ENCODE measurements around the gene ELOVL1. TPM values are rescaled to one million over a fixed set of nuclear protein-coding genes. Genes with fewer than 3 reads are reported as not detected.

Gene ELOVL1
- total RNA-seq, 1 donor from 2014 or later, result 40.3 TPM

- H3K36me3 Mint-ChIP-seq, result no peaks in the 10 kb centered on the region
- H3K27ac Mint-ChIP-seq, result no peak overlapping the region
- TF ChIP-seq CTCF (IDR thresholded peaks at IDR 0.05; ENCODE audit: unreplicated experiment), result no peak
- no peaks in the 10 kb centered on the region for H3K9me3 Mint-ChIP-seq
- DNase-seq (ENCODE audit: low spot score in 2 of 2, unreplicated experiment in 2 of 2), result no peak
- peaks cover 13% of the 10 kb centered on the region for H3K4me1 Mint-ChIP-seq
- no peaks in the 10 kb centered on the region for H3K27me3 Mint-ChIP-seq (ENCODE audit: low read depth)
- H3K4me3 Mint-ChIP-seq, result no peak overlapping the region
Observed at GRCh38 chr1:43352351-43352705, 15.5 kb downstream of the ELOVL1 start.

- no peak for TF ChIP-seq CTCF (IDR thresholded peaks at IDR 0.05; ENCODE audit: unreplicated experiment)
- Mint-ChIP-seq H3K27me3 (ENCODE audit: low read depth) (peaks cover 3% of the 10 kb centered on the region), H3K36me3 (no peaks in the 10 kb centered on the region), H3K27ac (no peak overlapping the region), H3K9me3 (no peaks in the 10 kb centered on the region), H3K4me1 (peaks cover 13% of the 10 kb centered on the region), H3K4me3 (no peak overlapping the region)
- no peak for DNase-seq (ENCODE audit: low spot score in 2 of 2, unreplicated experiment in 2 of 2)
Observed at GRCh38 chr1:43351421-43352350, 16.1 kb downstream of the ELOVL1 start.

GRCh38 chr1:43350976-43351375 lies 16.8 kb downstream of the ELOVL1 start:
- Mint-ChIP-seq H3K36me3 (no peaks in the 10 kb centered on the region), H3K4me1 (peaks cover 13% of the 10 kb centered on the region), H3K9me3 (no peaks in the 10 kb centered on the region), H3K4me3 (no peak overlapping the region), H3K27me3 (ENCODE audit: low read depth) (peaks cover 3% of the 10 kb centered on the region), H3K27ac (no peak overlapping the region)
- no peak for DNase-seq (ENCODE audit: low spot score in 2 of 2, unreplicated experiment in 2 of 2)
- no peak for TF ChIP-seq CTCF (IDR thresholded peaks at IDR 0.05; ENCODE audit: unreplicated experiment)

GRCh38 chr1:43349594-43350306 lies 18.1 kb downstream of the ELOVL1 start:
- Mint-ChIP-seq H3K4me3 (peak overlapping the region; percentile 81), H3K27me3 (ENCODE audit: low read depth) (peaks cover 3% of the 10 kb centered on the region), H3K9me3 (no peaks in the 10 kb centered on the region), H3K36me3 (no peaks in the 10 kb centered on the region), H3K4me1 (peaks cover 13% of the 10 kb centered on the region), H3K27ac (peak overlapping the region; percentile 92)
- DNase-seq (ENCODE audit: low spot score in 2 of 2, unreplicated experiment in 2 of 2), result no peak
- no peak for TF ChIP-seq CTCF (IDR thresholded peaks at IDR 0.05; ENCODE audit: unreplicated experiment)

- peak overlapping the region; percentile 81 for H3K4me3 Mint-ChIP-seq
- peaks cover 13% of the 10 kb centered on the region for H3K4me1 Mint-ChIP-seq
- DNase-seq (ENCODE audit: low spot score in 2 of 2, unreplicated experiment in 2 of 2), result peak; percentile 71 to 83
- H3K27me3 Mint-ChIP-seq (ENCODE audit: low read depth), result peaks cover 3% of the 10 kb centered on the region
- H3K36me3 Mint-ChIP-seq, result no peaks in the 10 kb centered on the region
- H3K27ac Mint-ChIP-seq, result peak overlapping the region; percentile 92
- H3K9me3 Mint-ChIP-seq, result no peaks in the 10 kb centered on the region
- TF ChIP-seq CTCF (IDR thresholded peaks at IDR 0.05; ENCODE audit: unreplicated experiment), result no peak
Observed at GRCh38 chr1:43348809-43349593, 18.8 kb downstream of the ELOVL1 start.

All from mesothelial cell of epicardium (in vitro differentiated cells).